Measurements from ENCODE around the gene PGC. TPM values are rescaled to one million over a fixed set of nuclear protein-coding genes. Genes with fewer than 3 reads are reported as not detected.
A peak's percentile ranks its signal among the peaks of the same experiment; 100 is the strongest.

The PGC gene
- total and polyA plus RNA-seq, 9 of the 15 experiments (the other 6 are each of a cell fraction or from before 2014, with no cell fraction given) = 0.17 to 0.40 TPM; not detected in 7

DNA sequence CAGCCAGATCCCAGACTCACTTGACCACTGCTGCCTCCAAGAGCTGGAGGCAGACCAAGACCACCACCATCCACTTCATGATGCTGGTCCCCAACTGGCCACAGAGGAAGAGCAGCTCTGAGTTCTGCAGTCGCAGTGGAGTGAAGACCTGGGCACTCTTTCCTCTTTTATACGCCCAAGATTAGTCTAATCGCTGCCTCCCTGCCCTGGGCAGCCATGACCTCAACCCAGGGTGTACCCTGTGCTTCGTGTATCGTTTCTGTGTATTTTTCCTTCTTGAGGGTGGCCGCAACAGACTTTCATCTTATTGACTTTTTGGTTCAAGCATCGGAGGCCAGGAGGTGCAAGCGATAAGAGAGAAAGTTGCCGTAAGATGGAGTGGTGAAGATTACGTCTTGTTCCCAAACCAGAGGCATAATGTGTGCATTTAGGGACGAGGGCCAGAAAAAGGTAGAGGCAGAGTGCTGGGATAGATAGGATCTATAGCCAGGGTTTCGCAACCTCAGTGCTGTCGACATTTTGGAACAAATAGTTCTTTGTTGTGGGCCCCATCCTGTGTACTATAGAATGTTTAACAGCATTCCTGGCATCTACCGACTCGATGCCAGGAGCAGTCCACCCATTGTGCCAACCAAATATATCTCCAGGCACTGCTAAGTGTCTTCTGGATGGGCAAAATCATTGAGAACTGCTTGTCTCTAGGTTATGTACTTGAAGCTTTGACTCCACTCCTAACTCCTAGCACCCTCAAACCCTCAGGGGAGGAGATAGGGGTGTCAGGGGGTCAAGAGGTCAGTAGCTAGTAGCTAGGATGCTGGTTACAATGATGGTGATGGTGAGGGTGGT lies at the start of gene PGC (continued):
- TF ChIP-seq ZNF589 (CRISPR knock-in tag; IDR thresholded peaks at IDR 0.05; ENCODE audit: low read depth) (no peak), ZNF717 (CRISPR knock-in tag; IDR thresholded peaks at IDR 0.05) (no peak), ZNF766 (CRISPR knock-in tag; conservative IDR thresholded peaks at IDR 0.05) (0 out of 2 replicates have a peak, but pooled peaks have one; percentile 58), ZKSCAN3 (CRISPR knock-in tag; IDR thresholded peaks at IDR 0.05) (no peak), NFIC (IDR thresholded peaks at IDR 0.05) (peak; percentile 55; the same call in 1 of the 2 replicates), YY1 (IDR thresholded peaks at IDR 0.05; ENCODE audit: borderline replicate concordance in 1 of 3, control insufficient read depth in 1 of 3, extremely low read depth in 1 of 3, insufficient read depth in 3 of 3, insufficient read length in 1 of 3, insufficient replicate concordance in 2 of 3, low read depth in 1 of 3, low read length in 2 of 3) (no peak), MXI1 (IDR thresholded peaks at IDR 0.05; ENCODE audit: low read depth, low read length) (no peak), NFATC3 (IDR thresholded peaks at IDR 0.05) (no peak), TAF1 (IDR thresholded peaks at IDR 0.05; ENCODE audit: control insufficient read depth, extremely low read depth, insufficient read depth, low read length, severe bottlenecking) (no peak), ZBTB7A (IDR thresholded peaks at IDR 0.05; ENCODE audit: borderline replicate concordance, control insufficient read depth, low read depth, low read length) (no peak), NFXL1 (CRISPR knock-in tag; IDR thresholded peaks at IDR 0.05) (no peak), ZNF561 (CRISPR knock-in tag; conservative IDR thresholded peaks at IDR 0.05) (no peak), ZNF184 (CRISPR knock-in tag; IDR thresholded peaks at IDR 0.05) (no peak), PHTF2 (CRISPR knock-in tag; IDR thresholded peaks at IDR 0.05) (no peak), MYNN (IDR thresholded peaks at IDR 0.05) (no peak), MYNN (CRISPR knock-in tag; IDR thresholded peaks at IDR 0.05) (no peak), CREM (IDR thresholded peaks at IDR 0.05; ENCODE audit: low read depth) (peak; percentile 35), PTTG1 (tag; IDR thresholded peaks at IDR 0.05; ENCODE audit: low read depth) (no peak)
- TF ChIP-seq, protein P1, sequence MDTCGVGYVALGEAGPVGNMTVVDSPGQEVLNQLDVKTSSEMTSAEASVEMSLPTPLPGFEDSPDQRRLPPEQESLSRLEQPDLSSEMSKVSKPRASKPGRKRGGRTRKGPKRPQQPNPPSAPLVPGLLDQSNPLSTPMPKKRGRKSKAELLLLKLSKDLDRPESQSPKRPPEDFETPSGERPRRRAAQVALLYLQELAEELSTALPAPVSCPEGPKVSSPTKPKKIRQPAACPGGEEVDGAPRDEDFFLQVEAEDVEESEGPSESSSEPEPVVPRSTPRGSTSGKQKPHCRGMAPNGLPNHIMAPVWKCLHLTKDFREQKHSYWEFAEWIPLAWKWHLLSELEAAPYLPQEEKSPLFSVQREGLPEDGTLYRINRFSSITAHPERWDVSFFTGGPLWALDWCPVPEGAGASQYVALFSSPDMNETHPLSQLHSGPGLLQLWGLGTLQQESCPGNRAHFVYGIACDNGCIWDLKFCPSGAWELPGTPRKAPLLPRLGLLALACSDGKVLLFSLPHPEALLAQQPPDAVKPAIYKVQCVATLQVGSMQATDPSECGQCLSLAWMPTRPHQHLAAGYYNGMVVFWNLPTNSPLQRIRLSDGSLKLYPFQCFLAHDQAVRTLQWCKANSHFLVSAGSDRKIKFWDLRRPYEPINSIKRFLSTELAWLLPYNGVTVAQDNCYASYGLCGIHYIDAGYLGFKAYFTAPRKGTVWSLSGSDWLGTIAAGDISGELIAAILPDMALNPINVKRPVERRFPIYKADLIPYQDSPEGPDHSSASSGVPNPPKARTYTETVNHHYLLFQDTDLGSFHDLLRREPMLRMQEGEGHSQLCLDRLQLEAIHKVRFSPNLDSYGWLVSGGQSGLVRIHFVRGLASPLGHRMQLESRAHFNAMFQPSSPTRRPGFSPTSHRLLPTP (IDR thresholded peaks at IDR 0.05; ENCODE audit: borderline replicate concordance, extremely low read depth, insufficient read length) = no peak
- TF ChIP-seq, protein P2, sequence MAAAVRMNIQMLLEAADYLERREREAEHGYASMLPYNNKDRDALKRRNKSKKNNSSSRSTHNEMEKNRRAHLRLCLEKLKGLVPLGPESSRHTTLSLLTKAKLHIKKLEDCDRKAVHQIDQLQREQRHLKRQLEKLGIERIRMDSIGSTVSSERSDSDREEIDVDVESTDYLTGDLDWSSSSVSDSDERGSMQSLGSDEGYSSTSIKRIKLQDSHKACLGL (CRISPR knock-in tag; IDR thresholded peaks at IDR 0.05; ENCODE audit: borderline replicate concordance, poor library complexity, severe bottlenecking) = no peak
- TF ChIP-seq, protein P3, sequence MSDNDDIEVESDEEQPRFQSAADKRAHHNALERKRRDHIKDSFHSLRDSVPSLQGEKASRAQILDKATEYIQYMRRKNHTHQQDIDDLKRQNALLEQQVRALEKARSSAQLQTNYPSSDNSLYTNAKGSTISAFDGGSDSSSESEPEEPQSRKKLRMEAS (CRISPR knock-in tag; IDR thresholded peaks at IDR 0.05) = no peak
- TF ChIP-seq, protein P4, sequence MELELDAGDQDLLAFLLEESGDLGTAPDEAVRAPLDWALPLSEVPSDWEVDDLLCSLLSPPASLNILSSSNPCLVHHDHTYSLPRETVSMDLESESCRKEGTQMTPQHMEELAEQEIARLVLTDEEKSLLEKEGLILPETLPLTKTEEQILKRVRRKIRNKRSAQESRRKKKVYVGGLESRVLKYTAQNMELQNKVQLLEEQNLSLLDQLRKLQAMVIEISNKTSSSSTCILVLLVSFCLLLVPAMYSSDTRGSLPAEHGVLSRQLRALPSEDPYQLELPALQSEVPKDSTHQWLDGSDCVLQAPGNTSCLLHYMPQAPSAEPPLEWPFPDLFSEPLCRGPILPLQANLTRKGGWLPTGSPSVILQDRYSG (tag; conservative IDR thresholded peaks at IDR 0.05; ENCODE audit: low read depth) = no peak
- TF ChIP-seq, protein P5, sequence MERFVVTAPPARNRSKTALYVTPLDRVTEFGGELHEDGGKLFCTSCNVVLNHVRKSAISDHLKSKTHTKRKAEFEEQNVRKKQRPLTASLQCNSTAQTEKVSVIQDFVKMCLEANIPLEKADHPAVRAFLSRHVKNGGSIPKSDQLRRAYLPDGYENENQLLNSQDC (CRISPR knock-in tag; IDR thresholded peaks at IDR 0.05) = no peak
